Measurements from ENCODE around the gene DDHD1.

GRCh38 chr14:53027562-53027961 is 125.6 kb downstream of the DDHD1 start:
- no peak for TF ChIP-seq YY1 (tag by site-specific recombination; IDR thresholded peaks at IDR 0.05)
- no peak for TF ChIP-seq ZFP3 (tag by site-specific recombination; IDR thresholded peaks at IDR 0.05; ENCODE audit: low read depth)
- no peak for TF ChIP-seq CTCF (tag by site-specific recombination; IDR thresholded peaks at IDR 0.05)
- no peak for TF ChIP-seq ZNF843 (tag by site-specific recombination; IDR thresholded peaks at IDR 0.05)
- TF ChIP-seq SALL2 (tag by site-specific recombination; IDR thresholded peaks at IDR 0.05; ENCODE audit: borderline replicate concordance) = no peak
- TF ChIP-seq YY2 (tag by site-specific recombination; IDR thresholded peaks at IDR 0.05) = no peak
- no peak for TF ChIP-seq ZBTB49 (tag by site-specific recombination; IDR thresholded peaks at IDR 0.05; ENCODE audit: low read depth)
- no peak for TF ChIP-seq REST (tag by site-specific recombination; IDR thresholded peaks at IDR 0.05)
- no peak for TF ChIP-seq ZNF792 (tag by site-specific recombination; IDR thresholded peaks at IDR 0.05)
